HepG2 (cell line): ENCODE results near the gene TMEM143. TPM values are rescaled to one million over a fixed set of nuclear protein-coding genes. Genes with fewer than 3 reads are reported as not detected.
A peak's percentile ranks its signal among the peaks of the same experiment; 100 is the strongest.

Experiments used
- ARID2 ChIP-seq: sonication (generic); formaldehyde crosslinking; IDR thresholded peaks from 2 replicates; pipeline ENCODE4 v1.8.1; 2022; ENCODE audit warnings: mild to moderate bottlenecking, missing genetic modification reagents, borderline replicate concordance
- ARID4A ChIP-seq: sonication (generic); formaldehyde crosslinking; IDR thresholded peaks from 2 replicates; pipeline ENCODE4 v1.5.0; 2020; ENCODE audit warnings: mild to moderate bottlenecking, missing genetic modification reagents, borderline replicate concordance
- BRF2 ChIP-seq: sonication (generic); formaldehyde crosslinking; IDR thresholded peaks from 2 replicates; pipeline ENCODE4 v1.8.1; 2022; ENCODE audit warnings: mild to moderate bottlenecking, missing genetic modification reagents
- HMG20A ChIP-seq: IDR thresholded peaks from 2 replicates; pipeline ENCODE4 v1.6.1; 2016; ENCODE audit warnings: borderline replicate concordance
- HNRNPK ChIP-seq: fragments of 200-400 bp; formaldehyde crosslinking; IDR thresholded peaks from 2 replicates; pipeline ENCODE4 v1.6.1; 2018; ENCODE audit warnings: low read length, low read depth, moderate library complexity, mild to moderate bottlenecking; ENCODE audit not compliant: poor library complexity, severe bottlenecking
- JUND ChIP-seq: sonication (generic); formaldehyde crosslinking; IDR thresholded peaks from 2 replicates; pipeline ENCODE4 v1.8.0; 2022; ENCODE audit warnings: mild to moderate bottlenecking, missing genetic modification reagents
- KDM4B ChIP-seq: sonication (generic); formaldehyde crosslinking; IDR thresholded peaks from 2 replicates; pipeline ENCODE4 v1.4.0; 2020; ENCODE audit warnings: missing genetic modification reagents
- NCOR1 ChIP-seq: fragments of 200-600 bp; sonication (generic); IDR thresholded peaks from 2 replicates; pipeline ENCODE4 v1.7.0; 2017; ENCODE audit warnings: antibody characterized with exemption, low read length, borderline replicate concordance
- NFRKB ChIP-seq: fragments of 450-650 bp; IDR thresholded peaks from 2 replicates; pipeline ENCODE4 v1.6.1; 2017
- NFYC ChIP-seq: IDR thresholded peaks from 2 replicates; pipeline ENCODE4 v1.6.1; 2016; ENCODE audit warnings: missing genetic modification reagents, missing compliant biosample characterization
- SOX13 ChIP-seq, 3 experiments: fragments of 450-650 bp in 1 of 3; sonication (generic) in 1 of 3; formaldehyde crosslinking in 1 of 3; IDR thresholded peaks in 2 of 3; conservative IDR thresholded peaks in 1 of 3; 2 replicates each; pipeline versions ENCODE4 v1.5.0 to v1.6.1; 2016 to 2020; ENCODE audit warnings: antibody characterized with exemption in 1 of 3, mild to moderate bottlenecking in 1 of 3, missing compliant biosample characterization in 1 of 3, missing genetic modification reagents in 1 of 3, moderate library complexity in 1 of 3
- THRA ChIP-seq: sonication (generic); formaldehyde crosslinking; IDR thresholded peaks from 2 replicates; pipeline ENCODE4 v1.4.0; 2020; ENCODE audit warnings: missing genetic modification reagents, borderline replicate concordance
- U2AF1 ChIP-seq: fragments of 200-400 bp; formaldehyde crosslinking; optimal IDR thresholded peaks from 2 replicates; pipeline ENCODE3; 2017; ENCODE audit warnings: mild to moderate bottlenecking, low read depth, low read length
- XRCC5 ChIP-seq: fragments of 200-400 bp; formaldehyde crosslinking; optimal IDR thresholded peaks from 2 replicates; pipeline ENCODE3; 2017; ENCODE audit warnings: mild to moderate bottlenecking, low read length
- ZFP91 ChIP-seq: sonication (generic); formaldehyde crosslinking; IDR thresholded peaks from 2 replicates; pipeline ENCODE4 v1.9.0; 2022; ENCODE audit warnings: missing genetic modification reagents, mild to moderate bottlenecking, borderline replicate concordance
- ZMAT3 ChIP-seq: sonication (generic); formaldehyde crosslinking; conservative IDR thresholded peaks from 2 replicates; pipeline ENCODE4 v1.7.0; 2021; ENCODE audit warnings: missing genetic modification reagents
- ZNF546 ChIP-seq: sonication (generic); formaldehyde crosslinking; conservative IDR thresholded peaks from 2 replicates; pipeline ENCODE4 v1.8.1; 2023; ENCODE audit warnings: mild to moderate bottlenecking, missing genetic modification reagents
- ZUFSP ChIP-seq: sonication (generic); formaldehyde crosslinking; IDR thresholded peaks from 2 replicates; pipeline ENCODE4 v1.9.0; 2021; ENCODE audit warnings: missing genetic modification reagents, mild to moderate bottlenecking, borderline replicate concordance
- polyA plus RNA-seq, 8 experiments: library from polyadenylated mRNA; depleted of rRNA in 3 of 8; stranded (reverse) in 7 of 8; unstranded in 1 of 8; fragments of >200 nt; fragmentation: Illumina TruSeq in 4 of 8; extraction: Trizol in 4 of 8; gene quantifications; 2 replicates each; pipeline versions ENCODE4 v1.2.1 to v1.2.3, GENCODE V29; 2011 to 2016; ENCODE audit warnings: low read depth in 4 of 8, missing spikeins in 1 of 8, mixed read lengths in 1 of 8; ENCODE audit not compliant: insufficient read depth in 1 of 8
- total RNA-seq, 5 experiments: library from RNA; depleted of rRNA; stranded (reverse); fragments of >200 nt; fragmentation: Illumina TruSeq; extraction: Trizol; gene quantifications; 2 replicates each; pipeline ENCODE4 v1.2.3, GENCODE V29; 2016; ENCODE audit warnings: low read depth in 1 of 5

Gene TMEM143
- total and polyA plus RNA-seq, 2 of the 13 experiments (the other 11 are each of a cell fraction or from before 2014, with no cell fraction given): 7.7 to 11.3 TPM

- TF ChIP-seq ARID4A (CRISPR knock-in tag) (no peak), JUND (CRISPR knock-in tag) (no peak), HMG20A (no peak), XRCC5 (peak; percentile 83), THRA (0 out of 2 replicates have a peak, but pooled peaks have one; percentile 24), NFYC (CRISPR knock-in tag) (no peak), ZUFSP (CRISPR knock-in tag) (no peak), BRF2 (CRISPR knock-in tag) (no peak), U2AF1 (no peak), ZNF546 (CRISPR knock-in tag) (no peak; the same call in 1 of the 2 replicates), ARID2 (CRISPR knock-in tag) (no peak), SOX13 (IDR thresholded peaks at IDR 0.05) (no peak), SOX13 (CRISPR knock-in tag; conservative IDR thresholded peaks at IDR 0.05 in 1 of 2, IDR thresholded peaks at IDR 0.05 in 1 of 2) (no peak), NFRKB (no peak), ZMAT3 (CRISPR knock-in tag) (no peak), ZFP91 (CRISPR knock-in tag) (peak; percentile 70), NCOR1 (no peak), HNRNPK (no peak), KDM4B (CRISPR knock-in tag) (peak; percentile 38; the same call in 1 of the 2 replicates)
These were observed 72.8 kb downstream of the TMEM143 start (continued) for GRCh38 chr19:48290771-48291488.
